NCI-H1694 treated with DMSO at 0.1 percent for 48 hours (cell line): ENCODE results near the gene CRYGB.
"Not testable (repeated sequence)": the region's sequence is repeated elsewhere in the genome, so short reads cannot be mapped to it uniquely, and the experiment has no call there.

Experiments
- DNase-seq: peaks from one replicate; lab custom pipeline; 2025; lab: John Stamatoyannopoulos, UW

The CRYGB gene

GRCh38 chr2:208150094-208150493 is 4.1 kb upstream of the CRYGB start:
- no peak for DNase-seq

GRCh38 chr2:208148803-208149202 is 2.8 kb upstream of the CRYGB start:
- DNase-seq: no peak

GRCh38 chr2:208147759-208148158 is 1.8 kb upstream of the CRYGB start:
- DNase-seq: no peak

GRCh38 chr2:208147008-208147407 is 1.1 kb upstream of the CRYGB start:
- no peak for DNase-seq

- no peak for DNase-seq
Observed at GRCh38 chr2:208142925-208143799, 2.8 kb downstream of the CRYGB start.

- peak; percentile 37 for DNase-seq
Observed at GRCh38 chr2:208142240-208142924, 3.6 kb downstream of the CRYGB start.

GRCh38 chr2:208139447-208139846 is 6.5 kb downstream of the CRYGB start:
- no peak for DNase-seq

GRCh38 chr2:208138334-208138733 is 7.6 kb downstream of the CRYGB start:
- DNase-seq: not testable (repeated sequence)

- DNase-seq: no peak
Observed at GRCh38 chr2:208136716-208137094, 9.3 kb downstream of the CRYGB start.

GRCh38 chr2:208135794-208136715 is 9.9 kb downstream of the CRYGB start:
- DNase-seq: no peak

- DNase-seq: no peak
Observed at GRCh38 chr2:208134928-208135586, 10.9 kb downstream of the CRYGB start.

GRCh38 chr2:208130712-208131110 is 15.2 kb downstream of the CRYGB start:
- no peak for DNase-seq

GRCh38 chr2:208129744-208130711 is 15.9 kb downstream of the CRYGB start, which contains the start of gene CRYGC:
Gene CRYGC (minus strand): TSS chr2:208129828. CDS start chr2:208129792, 36 bp downstream.
- no peak for DNase-seq

- DNase-seq: no peak
Observed at GRCh38 chr2:208128136-208128535, 17.8 kb downstream of the CRYGB start.

GRCh38 chr2:208127090-208127489 is 18.9 kb downstream of the CRYGB start:
- no peak for DNase-seq

GRCh38 chr2:208125251-208125650 is 20.7 kb downstream of the CRYGB start:
- DNase-seq: no peak

GRCh38 chr2:208124013-208124715 is 21.8 kb downstream of the CRYGB start, which contains the start of gene CRYGD:
Gene CRYGD (minus strand): TSS chr2:208124524. CDS start chr2:208124473, 51 bp downstream.
- DNase-seq: not testable (repeated sequence)

GRCh38 chr2:208122248-208122647 is 23.7 kb downstream of the CRYGB start:
- no peak for DNase-seq

GRCh38 chr2:208118918-208119317 is 27.0 kb downstream of the CRYGB start:
- DNase-seq: no peak

GRCh38 chr2:208117390-208117789 is 28.6 kb downstream of the CRYGB start:
- not testable (repeated sequence) for DNase-seq
